DMS 273 treated with DMSO at 0.1 percent for 48 hours (cell line): ENCODE measurements around the gene BTNL9.
"Not testable (repeated sequence)": the region's sequence is repeated elsewhere in the genome, so short reads cannot be mapped to it uniquely, and the experiment has no call there.

ENCODE experiments used
- DNase-seq: peaks from one replicate; lab custom pipeline; 2025; lab: John Stamatoyannopoulos, UW

Gene BTNL9

GRCh38 chr5:181100121-181100875, 60.2 kb downstream of the BTNL9 start:
- DNase-seq: no peak

GRCh38 chr5:181101030-181101641, 61.1 kb downstream of the BTNL9 start:
- DNase-seq: not testable (repeated sequence)

- not testable (repeated sequence) for DNase-seq
Observed at GRCh38 chr5:181101930-181102674, 62.0 kb downstream of the BTNL9 start.

GRCh38 chr5:181104259-181104568, 64.1 kb downstream of the BTNL9 start:
- DNase-seq: not testable (repeated sequence)

- DNase-seq: not testable (repeated sequence)
Observed at GRCh38 chr5:181104606-181105390, 64.7 kb downstream of the BTNL9 start.

- DNase-seq: no peak
Observed at GRCh38 chr5:181105391-181106025, 65.4 kb downstream of the BTNL9 start.

GRCh38 chr5:181107699-181108098, 67.6 kb downstream of the BTNL9 start:
- no peak for DNase-seq

GRCh38 chr5:181108578-181109165, 68.6 kb downstream of the BTNL9 start:
- no peak for DNase-seq

GRCh38 chr5:181109489-181110013, 69.5 kb downstream of the BTNL9 start:
- DNase-seq: no peak

- no peak for DNase-seq
Observed at GRCh38 chr5:181111010-181111409, 70.9 kb downstream of the BTNL9 start.
